ACC112 (cell line): Measurements from ENCODE around the gene UNC45A.
A peak's percentile ranks its signal among the peaks of the same experiment; 100 is the strongest.
"Not testable (repeated sequence)": the region's sequence is repeated elsewhere in the genome, so short reads cannot be mapped to it uniquely, and the experiment has no call there.

Source experiments
- H2AFZ ChIP-seq: fragments of 200-600 bp; sonication (generic); one replicate; pipeline ENCODE4 v1.6.0; 2017; ENCODE audit warnings: antibody characterized with exemption, low read length; ENCODE audit not compliant: unreplicated experiment
- H3K27ac ChIP-seq: fragments of 200-600 bp; sonication (generic); 2 replicates; pipeline ENCODE4 v1.5.1; 2014; ENCODE audit warnings: low read depth, mild to moderate bottlenecking, antibody characterized with exemption, low read length, moderate library complexity
- H3K27me3 ChIP-seq: fragments of 200-600 bp; sonication (generic); 2 replicates; pipeline ENCODE4 v1.6.1; 2014; ENCODE audit warnings: mild to moderate bottlenecking, antibody characterized with exemption, low read length, moderate library complexity, mixed read lengths; ENCODE audit not compliant: insufficient read depth
- H3K36me3 ChIP-seq: fragments of 200-600 bp; sonication (generic); 2 replicates; pipeline ENCODE4 v1.6.1; 2016; ENCODE audit warnings: mild to moderate bottlenecking, antibody characterized with exemption, low read length, moderate library complexity, mixed read lengths; ENCODE audit not compliant: insufficient read depth
- H3K4me1 ChIP-seq: fragments of 200-600 bp; sonication (generic); one replicate; pipeline ENCODE4 v1.6.1; 2016; ENCODE audit warnings: low read length, mixed read lengths; ENCODE audit not compliant: insufficient read depth, unreplicated experiment, control insufficient read depth
- H3K4me3 ChIP-seq: fragments of 200-600 bp; sonication (generic); 2 replicates; pipeline ENCODE4 v1.5.1; 2014; ENCODE audit warnings: mild to moderate bottlenecking, low read depth, low read length
- H3K79me2 ChIP-seq: fragments of 200-600 bp; sonication (generic); one replicate; pipeline ENCODE4 v1.6.0; 2016; ENCODE audit warnings: low read length; ENCODE audit not compliant: control insufficient read depth, unreplicated experiment, insufficient read depth

The UNC45A gene

DNA sequence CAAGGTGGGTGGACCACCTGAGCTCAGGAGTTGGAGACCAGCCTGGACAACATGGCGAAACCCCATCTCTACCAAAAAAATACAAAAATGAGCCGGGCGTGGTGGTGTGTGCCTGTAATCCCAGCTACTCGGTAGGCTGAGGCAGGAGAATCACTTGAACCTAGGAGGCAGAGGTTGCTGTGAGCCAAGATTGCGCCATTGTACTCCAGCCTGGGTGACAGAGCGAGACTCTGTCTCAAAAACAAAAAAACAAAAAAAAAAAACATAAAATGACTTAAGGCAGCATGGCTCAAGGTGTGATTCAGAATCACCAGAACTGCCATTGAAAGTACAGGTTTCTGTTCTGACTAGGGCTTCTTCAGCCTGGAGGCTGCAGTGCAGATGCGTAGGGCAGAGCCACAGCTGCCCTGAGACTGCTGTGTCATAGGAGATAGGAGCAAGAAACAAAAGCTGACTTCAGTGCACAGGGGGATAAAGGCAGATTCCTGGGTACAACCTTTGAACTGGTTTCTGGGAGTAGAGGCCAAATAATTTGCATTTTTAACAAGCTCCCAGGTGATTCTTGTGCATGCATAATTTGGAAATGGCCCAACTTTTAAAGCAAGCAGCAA is 12.3 kb upstream of the UNC45A start:
- not testable (repeated sequence) for H3K79me2 ChIP-seq, H3K27me3 ChIP-seq, H3K4me1 ChIP-seq, H3K4me3 ChIP-seq, H2AFZ ChIP-seq, H3K36me3 ChIP-seq, H3K27ac ChIP-seq

- no peak overlapping the region for H2AFZ ChIP-seq
- H3K27me3 ChIP-seq: no peaks in the 10 kb centered on the region
- H3K4me1 ChIP-seq: peaks cover 8% of the 10 kb centered on the region
- no peaks in the 10 kb centered on the region for H3K79me2 ChIP-seq
- no peak overlapping the region for H3K4me3 ChIP-seq
- H3K36me3 ChIP-seq: no peaks in the 10 kb centered on the region
- no peak overlapping the region for H3K27ac ChIP-seq
Observed at GRCh38 chr15:90924375-90924774, 10.7 kb upstream of the UNC45A start.

DNA sequence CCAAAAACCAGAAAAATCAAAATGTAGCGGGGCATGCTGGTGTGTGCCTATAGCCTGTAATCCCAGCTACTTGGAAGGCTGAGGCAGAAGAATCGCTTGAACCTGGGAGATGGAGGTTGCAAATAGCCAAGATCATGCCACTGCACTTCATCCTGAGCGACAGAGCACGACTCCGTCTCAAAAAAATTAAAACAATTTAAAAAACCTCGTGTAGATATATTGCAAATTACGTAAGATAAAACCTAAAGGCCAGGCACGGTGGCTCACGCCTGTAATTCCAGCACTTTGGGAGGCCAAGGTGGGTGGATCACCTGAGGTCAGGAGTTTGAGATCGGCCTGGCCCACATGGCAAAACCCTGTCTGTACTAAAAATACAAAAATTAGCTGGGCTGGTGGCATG is 8.3 kb upstream of the UNC45A start:
- H3K4me3 ChIP-seq, H3K36me3 ChIP-seq, H3K79me2 ChIP-seq, H2AFZ ChIP-seq, H3K27me3 ChIP-seq, H3K27ac ChIP-seq: not testable (repeated sequence)
- H3K4me1 ChIP-seq: peaks cover 10% of the 10 kb centered on the region

DNA sequence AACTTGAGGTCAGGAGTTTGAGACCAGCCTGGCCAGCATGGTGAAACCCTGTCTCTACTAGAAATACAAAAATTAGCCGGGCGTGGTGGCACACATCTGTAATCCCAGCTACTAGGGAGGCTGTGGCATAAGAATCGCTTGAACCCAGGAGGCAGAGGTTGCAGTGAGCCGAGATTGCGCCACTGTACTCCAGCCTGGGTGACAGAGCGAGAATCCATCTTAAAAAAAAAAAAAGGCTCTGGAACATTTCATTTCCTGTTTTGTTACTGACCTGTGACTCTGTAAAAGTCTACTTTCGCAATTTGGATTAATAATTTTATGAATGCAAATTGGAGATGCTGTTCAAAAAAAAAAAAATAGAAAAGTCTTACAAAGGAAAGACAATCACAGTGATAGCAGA is 7.0 kb upstream of the UNC45A start:
- H3K27me3 ChIP-seq, H3K36me3 ChIP-seq, H3K4me3 ChIP-seq, H3K79me2 ChIP-seq, H2AFZ ChIP-seq, H3K27ac ChIP-seq: not testable (repeated sequence)
- H3K4me1 ChIP-seq: peaks cover 13% of the 10 kb centered on the region

DNA sequence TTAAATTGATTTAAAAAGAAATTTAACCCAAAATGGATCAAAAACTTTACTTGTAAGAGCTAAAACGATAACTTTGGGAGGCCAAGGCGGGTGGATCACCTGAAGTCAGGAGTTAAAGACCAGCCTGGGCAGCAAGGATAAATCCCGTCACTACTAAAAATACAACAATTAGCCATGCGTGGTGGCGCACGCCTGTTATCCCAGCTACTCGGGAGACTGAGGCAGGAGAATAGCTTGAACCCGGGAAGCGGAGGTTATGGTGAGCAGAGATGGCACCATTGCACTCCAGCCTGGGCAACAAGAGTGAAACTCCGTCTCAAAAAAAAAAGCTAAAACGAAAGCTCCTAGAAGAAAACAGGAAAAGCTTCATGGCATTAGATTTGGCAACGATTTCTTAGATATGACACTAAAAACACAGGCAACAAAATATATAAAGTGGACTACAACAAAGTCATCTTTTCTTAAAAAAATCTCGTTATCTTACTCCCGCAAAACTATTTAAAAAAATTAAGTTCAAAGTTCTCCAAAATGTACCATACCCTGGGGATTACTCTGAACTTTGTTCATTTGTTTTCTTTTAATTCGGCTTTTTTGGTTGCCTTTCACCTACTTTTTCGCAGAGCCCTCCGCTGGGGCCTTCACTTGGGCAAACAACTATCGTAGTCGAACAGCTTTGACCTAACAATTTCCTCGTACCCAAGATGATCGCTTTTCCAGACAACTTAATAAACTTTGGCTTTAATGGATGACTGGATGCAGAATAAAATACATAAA is 5.7 kb upstream of the UNC45A start:
- Histone ChIP-seq H3K4me1 (peaks cover 13% of the 10 kb centered on the region), H3K27me3 (no peaks in the 10 kb centered on the region), H3K79me2 (no peaks in the 10 kb centered on the region), H3K36me3 (no peaks in the 10 kb centered on the region), H3K4me3 (peak overlapping the region; percentile 78), H3K27ac (peak overlapping the region; percentile 80), H2AFZ (peak overlapping the region; percentile 97)

- Histone ChIP-seq H3K27me3 (no peaks in the 10 kb centered on the region), H2AFZ (no peak overlapping the region), H3K79me2 (peaks cover 7% of the 10 kb centered on the region), H3K4me1 (peaks cover 18% of the 10 kb centered on the region), H3K36me3 (no peaks in the 10 kb centered on the region), H3K27ac (no peak overlapping the region), H3K4me3 (peak overlapping the region; percentile 78)
Observed at GRCh38 chr15:90930861-90931574, 4.1 kb upstream of the UNC45A start.

- Histone ChIP-seq H3K4me1 (peaks cover 23% of the 10 kb centered on the region), H3K36me3 (no peaks in the 10 kb centered on the region), H3K27ac (no peak overlapping the region)
Observed at GRCh38 chr15:90931575-90931827, 3.6 kb upstream of the UNC45A start.

GRCh38 chr15:90931828-90932659 is 3.0 kb upstream of the UNC45A start, which contains the start of gene HDDC3:
TSS of gene HDDC3 (minus strand) at chr15:90932549. CDS start at chr15:90932540, 9 bp downstream.
- Histone ChIP-seq H3K36me3 (no peaks in the 10 kb centered on the region), H3K27me3 (no peaks in the 10 kb centered on the region), H2AFZ (peak within 1 kb of the TSS; percentile 92), H3K4me3 (peak within 1 kb of the TSS; percentile 91), H3K4me1 (peaks cover 28% of the 10 kb centered on the region), H3K27ac (no peak within 1 kb of the TSS), H3K79me2 (peaks cover 17% of the 10 kb centered on the region)

More at GRCh38 chr15:90931575-90931827, 3.6 kb upstream of the UNC45A start:
- Histone ChIP-seq H3K27me3 (no peaks in the 10 kb centered on the region), H3K4me3 (peak overlapping the region; percentile 91; the same call in 1 of the 2 replicates), H3K79me2 (peaks cover 12% of the 10 kb centered on the region), H2AFZ (no peak overlapping the region)

- Histone ChIP-seq H3K4me1 (peaks cover 28% of the 10 kb centered on the region), H3K36me3 (no peaks in the 10 kb centered on the region), H3K4me3 (peak overlapping the region; percentile 91), H3K79me2 (peaks cover 17% of the 10 kb centered on the region), H3K27ac (no peak overlapping the region), H3K27me3 (no peaks in the 10 kb centered on the region), H2AFZ (peak overlapping the region; percentile 39)
Observed at GRCh38 chr15:90932660-90932991, 2.5 kb upstream of the UNC45A start.

- Histone ChIP-seq H3K4me1 (peaks cover 28% of the 10 kb centered on the region), H3K79me2 (peaks cover 22% of the 10 kb centered on the region), H3K27ac (no peak overlapping the region), H3K36me3 (no peaks in the 10 kb centered on the region), H3K27me3 (no peaks in the 10 kb centered on the region), H3K4me3 (no peak overlapping the region), H2AFZ (no peak overlapping the region)
Observed at GRCh38 chr15:90933301-90933700, 1.8 kb upstream of the UNC45A start.
